Adrenal gland (tissue), 5 donors: ENCODE data around the gene BCOR.

ENCODE experiments used
- CTCF ChIP-seq, 6 experiments: fragments of 450-650 bp in 4 of 6; fragments of 200-600 bp in 2 of 6; sonication (generic) in 1 of 6; IDR thresholded peaks; 1 replicate in 5 of 6; 2 replicates in 1 of 6; pipeline versions ENCODE4 v1.5.1 to v1.8.0; 2016 to 2021; ENCODE audit warnings: antibody characterized with exemption in 6 of 6, mild to moderate bottlenecking in 2 of 6, moderate library complexity in 1 of 6
- POLR2A ChIP-seq, 2 donors: fragments of 450-650 bp; IDR thresholded peaks; one replicate each; pipeline ENCODE4 v1.6.1; 2017; ENCODE audit warnings: antibody characterized with exemption in 2 of 2, mild to moderate bottlenecking in 2 of 2, moderate library complexity in 1 of 2
- donor health status: DM: no; HTN: no; CAD: no.

GRCh38 chrX:40112996-40113395 is 15.2 kb upstream of the BCOR start:
- no peak for TF ChIP-seq POLR2A (IDR thresholded peaks at IDR 0.05)
- no peak for TF ChIP-seq CTCF (IDR thresholded peaks at IDR 0.05)
